Vagina (tissue), 2 donors: ENCODE results near the gene PIKFYVE.
"Not testable (repeated sequence)": the region's sequence is repeated elsewhere in the genome, so short reads cannot be mapped to it uniquely, and the experiment has no call there.

ENCODE experiments used
- POLR2A ChIP-seq, 2 donors: fragments of 450-650 bp; IDR thresholded peaks; one replicate each; pipeline ENCODE4 v1.6.1; 2017; ENCODE audit warnings: antibody characterized with exemption in 2 of 2, mild to moderate bottlenecking in 2 of 2, moderate library complexity in 2 of 2
- POLR2AphosphoS5 ChIP-seq, 2 donors: sonication (generic); formaldehyde crosslinking; IDR thresholded peaks; one replicate each; pipeline ENCODE4 v1.9.0; 2017; ENCODE audit warnings: antibody characterized with exemption in 2 of 2, mild to moderate bottlenecking in 2 of 2, low read depth in 1 of 2; ENCODE audit not compliant: insufficient read depth in 1 of 2
- TF ChIP-seq, protein P1 (sequence below), 3 experiments: fragments of 450-650 bp in 2 of 3; fragments of 200-600 bp in 1 of 3; sonication (generic) in 1 of 3; IDR thresholded peaks; one replicate each; pipeline ENCODE4 v1.5.1; 2017 to 2019; ENCODE audit warnings: antibody characterized with exemption in 3 of 3, mild to moderate bottlenecking in 2 of 3, moderate library complexity in 2 of 3

DNA sequence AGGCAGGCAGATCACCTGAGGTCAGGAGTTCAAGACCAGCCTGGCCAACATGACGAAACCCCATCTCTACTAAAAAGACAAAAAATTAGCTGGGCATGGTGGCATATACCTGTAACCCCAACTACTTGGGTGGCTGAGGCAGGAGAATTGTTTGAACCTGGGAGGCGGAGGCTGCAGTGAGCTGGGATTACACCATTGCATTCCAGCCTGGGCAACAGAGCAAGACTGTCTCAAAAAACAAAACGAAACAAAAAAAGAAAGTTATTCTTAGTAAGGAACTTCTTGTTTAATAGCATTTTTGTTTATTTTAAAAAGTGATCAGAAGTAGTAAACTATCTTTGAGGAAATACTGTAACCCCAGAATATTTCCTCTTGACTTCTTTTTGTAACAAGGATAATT is 90.4 kb downstream of the PIKFYVE start:
- TF ChIP-seq, protein P1, sequence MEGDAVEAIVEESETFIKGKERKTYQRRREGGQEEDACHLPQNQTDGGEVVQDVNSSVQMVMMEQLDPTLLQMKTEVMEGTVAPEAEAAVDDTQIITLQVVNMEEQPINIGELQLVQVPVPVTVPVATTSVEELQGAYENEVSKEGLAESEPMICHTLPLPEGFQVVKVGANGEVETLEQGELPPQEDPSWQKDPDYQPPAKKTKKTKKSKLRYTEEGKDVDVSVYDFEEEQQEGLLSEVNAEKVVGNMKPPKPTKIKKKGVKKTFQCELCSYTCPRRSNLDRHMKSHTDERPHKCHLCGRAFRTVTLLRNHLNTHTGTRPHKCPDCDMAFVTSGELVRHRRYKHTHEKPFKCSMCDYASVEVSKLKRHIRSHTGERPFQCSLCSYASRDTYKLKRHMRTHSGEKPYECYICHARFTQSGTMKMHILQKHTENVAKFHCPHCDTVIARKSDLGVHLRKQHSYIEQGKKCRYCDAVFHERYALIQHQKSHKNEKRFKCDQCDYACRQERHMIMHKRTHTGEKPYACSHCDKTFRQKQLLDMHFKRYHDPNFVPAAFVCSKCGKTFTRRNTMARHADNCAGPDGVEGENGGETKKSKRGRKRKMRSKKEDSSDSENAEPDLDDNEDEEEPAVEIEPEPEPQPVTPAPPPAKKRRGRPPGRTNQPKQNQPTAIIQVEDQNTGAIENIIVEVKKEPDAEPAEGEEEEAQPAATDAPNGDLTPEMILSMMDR (IDR thresholded peaks at IDR 0.05): not testable (repeated sequence)
- not testable (repeated sequence) for TF ChIP-seq POLR2AphosphoS5 (IDR thresholded peaks at IDR 0.05; ENCODE audit: insufficient read depth in 1 of 2, low read depth in 1 of 2); POLR2A (IDR thresholded peaks at IDR 0.05)
